Middle frontal gyrus (tissue), 1 donor: ENCODE results near the gene SEPTIN10.
"Not testable (repeated sequence)": the region's sequence is repeated elsewhere in the genome, so short reads cannot be mapped to it uniquely, and the experiment has no call there.

ENCODE experiments used
- DNase-seq: peaks from one replicate; pipeline ENCODE4 v3.0.0-alpha.2; 2015; ENCODE audit warnings: low spot score; ENCODE audit errors: extremely low spot score

The SEPTIN10 gene

GRCh38 chr2:109607766-109608165, 6.0 kb downstream of the SEPTIN10 start:
- no peak for DNase-seq

DNA sequence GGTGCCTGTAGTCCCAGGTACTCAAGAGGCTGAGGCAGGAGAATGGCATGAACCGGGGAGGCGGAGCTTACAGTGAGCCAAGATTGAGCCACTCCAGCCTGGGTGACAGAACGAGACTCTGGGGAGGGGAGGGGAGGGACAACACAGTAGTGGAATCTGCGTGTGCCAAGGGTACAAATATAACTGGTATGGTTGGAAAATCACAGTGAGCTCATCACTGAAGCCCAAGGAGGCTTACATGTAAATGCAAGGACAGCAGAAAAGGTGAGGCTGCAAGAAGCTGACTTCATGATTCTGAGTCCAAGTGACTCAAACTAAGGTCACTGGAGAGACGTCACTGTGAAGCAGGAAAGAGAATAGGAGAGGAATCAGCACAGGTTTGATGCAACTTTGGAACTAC, 9.2 kb downstream of the SEPTIN10 start:
- DNase-seq = no peak

GRCh38 chr2:109602617-109603188, 11.1 kb downstream of the SEPTIN10 start:
- DNase-seq = no peak

DNA sequence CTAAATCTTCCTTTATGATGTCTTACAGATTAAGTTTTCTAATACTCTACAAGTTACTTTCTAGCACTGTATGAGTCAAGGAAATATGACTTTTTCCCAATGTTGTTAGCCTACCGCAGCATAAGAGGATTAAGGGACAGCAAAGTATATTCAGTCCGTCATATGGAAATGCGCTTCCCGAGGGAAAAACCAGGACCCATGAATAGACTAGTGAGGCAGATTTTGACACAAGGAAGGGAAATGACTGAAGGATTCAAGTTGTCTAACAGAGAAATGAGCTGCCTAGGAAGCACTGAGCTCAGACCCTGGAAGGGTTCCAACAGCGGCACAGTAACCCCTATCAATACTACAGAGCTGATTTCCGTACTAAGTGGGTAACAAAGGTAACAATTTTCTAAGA, 12.0 kb downstream of the SEPTIN10 start:
- DNase-seq = no peak

GRCh38 chr2:109597283-109597682, 16.5 kb downstream of the SEPTIN10 start:
- DNase-seq = no peak

DNA sequence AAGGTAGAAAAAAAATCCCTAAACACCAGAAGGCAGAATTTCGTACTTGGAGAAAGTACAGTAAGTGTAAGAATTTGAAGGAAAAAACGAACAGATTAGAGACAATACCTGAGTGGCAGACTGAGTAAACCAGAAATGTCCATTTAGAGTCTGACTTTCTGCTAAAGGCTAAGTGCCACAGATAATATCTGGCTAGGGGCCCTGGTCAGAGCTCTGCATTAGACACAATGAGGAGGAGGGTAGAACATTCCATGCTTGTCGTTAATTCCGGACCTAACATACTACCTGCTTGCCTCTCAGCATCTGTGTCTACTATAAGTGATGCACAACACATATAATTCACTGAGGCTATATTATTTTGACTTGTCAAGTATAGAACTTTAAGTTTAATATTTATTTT, 18.1 kb downstream of the SEPTIN10 start:
- no peak for DNase-seq

DNA sequence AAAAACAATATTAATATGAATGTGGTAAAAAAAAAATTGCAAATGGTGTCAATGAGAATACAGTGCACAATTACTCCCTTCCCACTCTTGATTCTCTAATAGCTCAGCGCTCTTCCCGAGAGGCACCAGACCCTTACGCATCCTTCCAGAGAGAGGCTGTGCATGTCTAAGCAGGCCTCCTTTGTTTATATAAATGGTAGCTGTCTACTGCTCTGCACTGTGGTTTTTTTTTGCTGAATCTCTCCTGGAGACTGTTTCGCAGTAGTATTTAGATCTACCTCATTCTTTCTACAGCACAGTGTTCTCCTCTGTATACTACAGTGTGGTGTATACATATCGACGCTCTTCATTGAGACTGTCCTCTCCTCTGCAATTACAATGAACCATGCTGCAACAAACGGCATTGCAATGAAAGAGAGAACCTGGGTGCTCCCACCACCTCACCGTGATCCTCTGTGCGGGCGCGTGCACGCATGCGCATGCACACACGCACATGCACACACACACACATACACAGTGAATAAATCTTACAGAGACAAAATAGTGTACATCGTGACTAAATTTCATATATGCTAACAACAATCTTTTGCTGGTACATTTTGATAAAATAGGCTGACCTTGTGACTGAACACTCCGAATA, 19.4 kb downstream of the SEPTIN10 start:
- no peak for DNase-seq

- DNase-seq = no peak
Measured at GRCh38 chr2:109592905-109593304, 20.9 kb downstream of the SEPTIN10 start.

DNA sequence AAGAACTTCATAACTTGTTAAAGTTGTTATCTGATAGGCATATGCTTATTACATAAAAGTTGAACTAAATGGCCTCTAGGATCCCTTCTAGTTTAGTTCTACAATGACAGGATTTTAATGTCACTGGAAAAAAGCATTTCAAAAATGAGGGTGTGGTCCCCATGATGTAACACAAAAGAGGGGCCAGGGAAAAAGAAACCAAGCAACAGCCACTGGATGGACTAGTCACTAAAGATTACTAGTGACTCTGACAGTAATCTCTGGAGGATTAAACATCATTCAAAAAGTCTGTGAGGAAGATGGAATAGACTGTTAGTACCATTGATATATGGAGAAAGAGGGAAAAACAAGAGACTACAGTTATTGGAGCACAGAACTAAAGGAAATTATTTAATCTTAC, 22.6 kb downstream of the SEPTIN10 start:
- no peak for DNase-seq

DNA sequence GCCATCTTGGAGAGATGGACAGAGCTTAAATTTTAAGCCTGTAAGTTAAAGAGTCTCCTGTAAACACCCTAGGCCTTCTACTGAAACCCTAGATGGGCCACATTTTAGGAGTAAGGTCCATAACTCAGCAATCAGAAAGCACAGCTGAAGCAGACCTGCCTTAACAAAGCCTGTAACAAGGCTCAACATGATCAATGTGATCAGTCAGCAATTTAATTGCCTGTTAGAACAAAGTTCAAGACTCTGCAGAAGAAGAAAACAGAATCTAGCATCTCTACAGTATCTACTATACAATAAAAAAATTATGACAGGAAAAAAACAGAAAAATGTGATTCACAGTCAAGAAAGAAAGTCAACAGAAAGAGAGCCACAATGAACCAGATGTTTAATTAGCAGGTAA, 27.1 kb downstream of the SEPTIN10 start:
- no peak for DNase-seq

- no peak for DNase-seq
Measured at GRCh38 chr2:109582928-109583895, 30.6 kb downstream of the SEPTIN10 start.

GRCh38 chr2:109577630-109578029, 36.1 kb downstream of the SEPTIN10 start:
- DNase-seq = not testable (repeated sequence)

DNA sequence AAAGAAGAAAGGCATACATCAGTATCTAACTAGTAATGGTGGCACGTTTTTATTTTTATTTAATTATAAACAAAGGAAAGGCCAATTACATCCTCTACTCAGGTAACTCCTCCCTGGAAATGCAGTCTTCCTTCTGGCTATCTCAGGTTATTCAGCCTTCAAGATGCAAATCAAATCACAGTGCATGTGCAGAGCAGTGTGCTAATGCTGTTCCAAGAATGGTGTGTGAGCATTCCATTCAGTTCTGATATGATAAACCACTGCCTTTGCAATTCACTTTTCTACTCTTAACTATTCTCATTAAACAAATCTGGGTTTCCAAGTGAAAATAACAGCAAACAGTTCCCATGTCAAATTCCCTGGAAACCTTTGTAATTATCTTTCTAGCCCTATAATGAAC, 38.4 kb downstream of the SEPTIN10 start:
- DNase-seq = no peak

DNA sequence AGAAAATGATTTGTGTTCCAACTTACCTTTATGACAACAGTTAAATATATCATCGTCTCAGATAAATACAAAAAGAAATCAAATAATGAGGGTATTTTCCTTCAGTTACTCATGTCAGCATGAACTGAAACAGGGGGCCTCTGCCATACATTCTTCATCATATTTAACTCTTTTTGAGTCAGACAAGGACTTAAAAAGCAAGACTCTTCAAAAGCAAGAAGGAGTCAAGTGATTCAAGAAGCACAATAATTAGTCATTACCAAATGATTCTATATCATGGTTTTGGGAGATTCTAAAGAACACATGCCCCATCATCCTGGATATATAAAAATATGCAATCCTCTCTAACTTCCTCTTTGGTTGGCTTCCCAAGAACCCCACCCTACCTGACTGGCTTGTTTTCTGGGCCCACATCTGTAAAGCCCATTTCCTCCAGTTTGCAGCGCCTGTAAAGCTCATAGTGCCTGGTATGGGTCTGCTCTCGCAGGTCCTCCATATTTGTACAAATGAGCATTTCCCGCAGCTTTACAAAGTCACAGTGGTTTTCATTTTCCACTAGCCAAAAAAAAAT, 49.7 kb downstream of the SEPTIN10 start:
- no peak for DNase-seq

DNA sequence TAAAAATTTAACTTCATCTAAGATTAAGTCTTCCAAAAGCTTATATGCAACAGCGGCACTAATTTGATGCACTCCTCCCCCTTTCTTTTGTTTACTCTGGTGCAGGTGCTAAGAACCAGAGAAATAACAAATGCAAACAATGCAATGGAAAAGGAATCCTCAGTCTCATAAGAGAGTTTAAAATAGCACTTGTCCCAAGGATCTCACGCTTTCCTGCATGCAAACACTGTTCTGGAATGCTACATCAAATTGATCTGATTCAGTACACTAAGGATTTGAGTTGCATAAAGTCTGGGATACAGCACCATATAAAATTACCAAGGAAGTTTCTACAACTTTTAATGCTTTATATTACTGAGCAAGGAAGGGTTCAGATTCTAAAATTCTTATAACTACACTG, 50.5 kb downstream of the SEPTIN10 start:
- DNase-seq = no peak

- no peak for DNase-seq
Measured at GRCh38 chr2:109562421-109562820, 51.3 kb downstream of the SEPTIN10 start.

DNA sequence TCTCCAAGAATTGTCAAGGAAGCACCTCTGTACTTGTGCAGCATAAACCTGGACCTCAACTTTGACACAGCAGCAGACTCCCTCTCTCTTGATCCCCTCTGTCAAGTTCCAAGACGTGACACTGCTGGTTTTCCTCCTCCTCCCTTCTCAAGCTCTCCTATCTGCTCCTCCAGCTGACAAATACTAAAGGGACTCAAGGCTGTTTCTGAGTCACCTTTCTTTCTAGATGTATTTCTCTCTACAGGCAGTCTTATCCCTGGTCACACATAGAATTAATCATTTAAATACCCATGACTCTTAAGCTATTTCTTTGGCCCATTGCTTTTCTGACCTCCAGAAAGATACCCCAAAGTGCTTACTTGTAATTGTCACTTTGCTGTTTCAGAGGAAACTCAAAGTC, 53.5 kb downstream of the SEPTIN10 start:
- DNase-seq = no peak

DNA sequence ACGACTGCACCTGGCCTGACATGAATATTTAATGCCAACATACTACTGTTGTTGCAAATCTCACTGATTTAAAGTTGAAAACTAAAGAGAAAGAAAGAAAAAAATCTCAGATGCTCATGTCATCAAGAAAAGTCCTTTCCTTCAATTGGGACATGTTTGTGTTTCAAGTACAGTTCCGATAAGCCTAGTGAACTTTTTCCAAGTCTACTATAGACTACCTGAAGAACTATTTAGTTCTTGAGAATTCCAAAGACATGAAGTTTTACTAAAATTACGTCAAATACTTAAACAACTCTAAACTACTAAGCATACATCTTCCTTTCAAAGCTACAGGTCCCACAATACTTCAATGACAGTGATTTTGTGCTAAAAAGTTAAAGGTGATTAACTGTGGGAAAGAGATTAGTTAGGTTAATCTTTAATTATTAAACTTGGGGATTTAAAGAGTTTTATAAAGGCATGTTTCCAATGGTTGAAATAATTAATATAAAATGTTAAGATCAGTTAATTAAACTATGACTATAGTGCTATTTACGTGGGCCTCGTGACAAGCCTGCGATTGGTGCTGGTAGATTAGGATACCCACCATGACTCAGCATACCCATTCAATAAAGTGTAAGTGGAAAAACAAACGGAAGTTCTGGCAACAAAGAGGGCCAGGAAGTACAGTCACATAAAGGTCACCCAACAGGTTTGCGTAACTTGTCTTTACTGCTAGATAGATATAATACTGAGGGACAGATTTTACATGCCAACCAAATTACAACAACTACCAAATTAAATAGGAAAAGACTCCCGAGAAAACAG, 55.5 kb downstream of the SEPTIN10 start:
- no peak for DNase-seq

DNA sequence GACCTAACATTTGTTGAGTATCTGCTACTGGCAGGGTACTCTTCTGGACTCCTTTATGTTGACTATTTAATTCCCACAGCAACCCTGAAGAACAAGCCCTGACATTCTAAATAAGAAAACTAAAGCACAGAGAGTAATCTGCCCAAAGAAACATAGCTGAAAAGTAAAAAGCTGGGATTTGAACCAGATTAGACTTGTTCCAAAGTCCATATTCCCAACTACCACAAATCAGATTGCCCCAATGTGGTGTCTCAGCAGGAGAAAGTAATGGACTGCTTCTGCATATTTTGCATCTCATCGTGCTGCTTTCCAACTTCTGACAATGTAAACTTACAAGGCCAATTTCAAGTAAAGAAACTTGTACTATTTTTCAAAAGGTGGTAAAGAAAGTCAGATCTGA, 56.5 kb downstream of the SEPTIN10 start:
- no peak for DNase-seq

GRCh38 chr2:109555346-109555900, 58.3 kb downstream of the SEPTIN10 start:
- DNase-seq = no peak

GRCh38 chr2:109554758-109555157, 59.0 kb downstream of the SEPTIN10 start:
- no peak for DNase-seq
